Measurements from ENCODE around the gene USP22.

USP22 gene

GRCh38 chr17:20970329-20970728, 72.5 kb downstream of the USP22 start:
- no peak overlapping the region for H3K27ac ChIP-seq
- TF ChIP-seq ZFX (IDR thresholded peaks at IDR 0.05; ENCODE audit: borderline replicate concordance) (no peak), CTCF (IDR thresholded peaks at IDR 0.05) (no peak)

- no peak overlapping the region for H3K27ac ChIP-seq
- TF ChIP-seq ZFX (IDR thresholded peaks at IDR 0.05; ENCODE audit: borderline replicate concordance) (no peak), CTCF (IDR thresholded peaks at IDR 0.05) (no peak)
Observed at GRCh38 chr17:20968913-20969616, 73.7 kb downstream of the USP22 start.

DNA sequence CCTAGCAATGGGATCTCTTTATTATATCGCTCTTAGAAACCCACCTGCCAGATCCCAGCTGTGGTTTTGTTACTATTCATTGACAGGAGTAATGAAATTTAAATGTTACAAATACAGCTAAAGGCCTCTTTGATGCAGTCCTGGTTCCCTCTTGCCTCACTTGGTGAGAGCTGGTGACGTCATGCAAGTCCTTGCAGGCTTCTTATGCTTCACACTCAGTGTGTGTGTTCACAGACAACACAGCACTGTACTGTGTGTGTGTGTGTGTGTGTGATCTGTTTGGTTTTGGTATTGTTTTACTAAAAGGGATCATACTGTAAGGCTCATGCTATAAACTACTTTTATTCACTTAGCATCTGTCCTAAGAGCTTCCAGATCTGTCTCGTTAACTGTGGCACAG, 75.0 kb downstream of the USP22 start:
- TF ChIP-seq CTCF (IDR thresholded peaks at IDR 0.05) (no peak), ZFX (IDR thresholded peaks at IDR 0.05; ENCODE audit: borderline replicate concordance) (no peak)
- no peak overlapping the region for H3K27ac ChIP-seq

- no peak overlapping the region for H3K27ac ChIP-seq
- TF ChIP-seq ZFX (IDR thresholded peaks at IDR 0.05; ENCODE audit: borderline replicate concordance) (no peak), CTCF (IDR thresholded peaks at IDR 0.05) (no peak)
Observed at GRCh38 chr17:20966870-20967269, 75.9 kb downstream of the USP22 start.

DNA sequence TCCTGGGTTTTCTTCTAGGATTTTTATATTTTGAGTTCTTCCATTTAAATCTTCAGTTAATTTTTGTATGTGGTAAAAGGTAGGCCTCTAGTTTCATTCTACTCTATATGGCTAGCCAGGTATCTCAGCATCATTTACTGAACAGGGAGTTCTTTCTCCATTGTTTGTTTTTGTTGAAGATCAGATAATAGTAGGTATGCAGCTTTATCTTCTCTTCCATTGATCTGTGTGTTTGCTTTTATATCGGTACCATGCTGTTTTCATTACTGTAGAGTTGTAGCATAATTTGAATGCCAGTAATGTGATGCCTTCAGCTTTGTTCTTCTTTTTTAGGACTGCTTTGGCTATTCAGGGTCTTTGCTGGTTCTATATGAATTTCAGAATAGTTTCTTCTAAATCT, 77.3 kb downstream of the USP22 start:
- TF ChIP-seq ZFX (IDR thresholded peaks at IDR 0.05; ENCODE audit: borderline replicate concordance) (no peak), CTCF (IDR thresholded peaks at IDR 0.05) (no peak)
- H3K27ac ChIP-seq, result peak overlapping the region; percentile 31

GRCh38 chr17:20961586-20961985, 81.2 kb downstream of the USP22 start:
- TF ChIP-seq ZFX (IDR thresholded peaks at IDR 0.05; ENCODE audit: borderline replicate concordance) (no peak), CTCF (IDR thresholded peaks at IDR 0.05) (no peak)
- no peak overlapping the region for H3K27ac ChIP-seq

- H3K27ac ChIP-seq, result no peak overlapping the region
- TF ChIP-seq ZFX (IDR thresholded peaks at IDR 0.05; ENCODE audit: borderline replicate concordance), result no peak
- no peak for TF ChIP-seq CTCF (IDR thresholded peaks at IDR 0.05)
Observed at GRCh38 chr17:20960871-20961270, 81.9 kb downstream of the USP22 start.

Measured in 22Rv1 (cell line).